HepG2 (cell line): Measurements from ENCODE around the gene C14orf93. TPM values are rescaled to one million over a fixed set of nuclear protein-coding genes. Genes with fewer than 3 reads are reported as not detected.

ENCODE experiments used
- ATF5 ChIP-seq: sonication (generic); formaldehyde crosslinking; IDR thresholded peaks from 2 replicates; pipeline ENCODE4 v1.4.0; 2020; ENCODE audit warnings: mild to moderate bottlenecking, low read depth, missing genetic modification reagents
- CEBPB ChIP-seq: IDR thresholded peaks from 2 replicates; pipeline ENCODE4 v1.6.1; 2011; ENCODE audit warnings: low read depth, low read length, improper control_type of control experiment, borderline replicate concordance
- KAT8 ChIP-seq: IDR thresholded peaks from 2 replicates; pipeline ENCODE4 v1.6.1; 2016; ENCODE audit warnings: missing genetic modification reagents, missing compliant biosample characterization
- KLF13 ChIP-seq: sonication (generic); formaldehyde crosslinking; IDR thresholded peaks from 2 replicates; pipeline ENCODE4 v1.4.0; 2020; ENCODE audit warnings: mild to moderate bottlenecking, missing genetic modification reagents
- KLF16 ChIP-seq, 2 experiments: sonication (generic) in 1 of 2; formaldehyde crosslinking in 1 of 2; IDR thresholded peaks; 2 replicates each; pipeline versions ENCODE4 v1.6.1 to v1.8.0; 2016 to 2023; ENCODE audit warnings: missing genetic modification reagents in 2 of 2, missing compliant biosample characterization in 1 of 2
- NFRKB ChIP-seq: fragments of 450-650 bp; IDR thresholded peaks from 2 replicates; pipeline ENCODE4 v1.6.1; 2017
- NPAS2 ChIP-seq: sonication (generic); formaldehyde crosslinking; IDR thresholded peaks from 2 replicates; pipeline ENCODE4 v1.8.0; 2022; ENCODE audit warnings: mild to moderate bottlenecking, missing genetic modification reagents, borderline replicate concordance
- NR2F2 ChIP-seq: IDR thresholded peaks from 2 replicates; pipeline ENCODE4 v1.6.1; 2012; ENCODE audit warnings: low read depth, inconsistent platforms, borderline replicate concordance
- NR3C1 ChIP-seq: sonication (generic); formaldehyde crosslinking; IDR thresholded peaks from 2 replicates; pipeline ENCODE4 v1.4.0; 2020; ENCODE audit warnings: missing genetic modification reagents
- PHF8 ChIP-seq: sonication (generic); formaldehyde crosslinking; IDR thresholded peaks from 2 replicates; pipeline ENCODE4 v1.5.0; 2020; ENCODE audit warnings: missing genetic modification reagents
- RXRA ChIP-seq: sonication (generic); formaldehyde crosslinking; IDR thresholded peaks from 2 replicates; pipeline ENCODE4 v1.5.1; 2020; ENCODE audit warnings: missing genetic modification reagents
- SNAPC5 ChIP-seq: sonication (generic); formaldehyde crosslinking; IDR thresholded peaks from 2 replicates; pipeline ENCODE4 v1.8.1; 2023; ENCODE audit warnings: mild to moderate bottlenecking, missing genetic modification reagents, borderline replicate concordance
- STAT5B ChIP-seq: sonication (generic); formaldehyde crosslinking; IDR thresholded peaks from 2 replicates; pipeline ENCODE4 v1.4.0; 2020; ENCODE audit warnings: missing genetic modification reagents
- ZFP1 ChIP-seq: IDR thresholded peaks from 2 replicates; pipeline ENCODE4 v1.6.1; 2016
- ZKSCAN8 ChIP-seq: IDR thresholded peaks from 2 replicates; pipeline ENCODE4 v1.6.1; 2016; ENCODE audit warnings: borderline replicate concordance, missing genetic modification reagents, missing compliant biosample characterization
- ZNF280B ChIP-seq: sonication (generic); formaldehyde crosslinking; IDR thresholded peaks from 2 replicates; pipeline ENCODE4 v1.5.0; 2020; ENCODE audit warnings: missing genetic modification reagents, mild to moderate bottlenecking, borderline replicate concordance
- ZNF569 ChIP-seq: sonication (generic); formaldehyde crosslinking; IDR thresholded peaks from 2 replicates; pipeline ENCODE4 v1.5.0; 2020; ENCODE audit warnings: mild to moderate bottlenecking, missing genetic modification reagents, moderate library complexity, borderline replicate concordance
- ZNF597 ChIP-seq: sonication (generic); formaldehyde crosslinking; IDR thresholded peaks from 2 replicates; pipeline ENCODE4 v1.5.0; 2020; ENCODE audit warnings: missing genetic modification reagents
- ZNF615 ChIP-seq: sonication (generic); formaldehyde crosslinking; IDR thresholded peaks from 2 replicates; pipeline ENCODE4 v1.5.0; 2020; ENCODE audit warnings: mild to moderate bottlenecking, missing genetic modification reagents, borderline replicate concordance
- polyA plus RNA-seq, 8 experiments: library from polyadenylated mRNA; depleted of rRNA in 3 of 8; stranded (reverse) in 7 of 8; unstranded in 1 of 8; fragments of >200 nt; fragmentation: Illumina TruSeq in 4 of 8; extraction: Trizol in 4 of 8; gene quantifications; 2 replicates each; pipeline versions ENCODE4 v1.2.1 to v1.2.3, GENCODE V29; 2011 to 2016; ENCODE audit warnings: low read depth in 4 of 8, missing spikeins in 1 of 8, mixed read lengths in 1 of 8; ENCODE audit not compliant: insufficient read depth in 1 of 8
- total RNA-seq, 5 experiments: library from RNA; depleted of rRNA; stranded (reverse); fragments of >200 nt; fragmentation: Illumina TruSeq; extraction: Trizol; gene quantifications; 2 replicates each; pipeline ENCODE4 v1.2.3, GENCODE V29; 2016; ENCODE audit warnings: low read depth in 1 of 5

The C14orf93 gene
- total and polyA plus RNA-seq, 2 of the 13 experiments (the other 11 are each of a cell fraction or from before 2014, with no cell fraction given) = 11.4 to 22.5 TPM

GRCh38 chr14:22973217-22974032 is 36.5 kb downstream of the C14orf93 start (continued):
- TF ChIP-seq RXRA = no peak; the same call in 1 of the 2 replicates
- no peak for TF ChIP-seq ZNF280B
- TF ChIP-seq ZKSCAN8 (CRISPR knock-in tag) = peak; percentile 81; the same call in 1 of the 2 replicates
- TF ChIP-seq ZNF597 (CRISPR knock-in tag) = no peak
- TF ChIP-seq NFRKB = no peak
- TF ChIP-seq NR3C1 (CRISPR knock-in tag) = no peak
- no peak for TF ChIP-seq NPAS2 (CRISPR knock-in tag)
- TF ChIP-seq SNAPC5 = no peak
- peak in 1 of 2 experiments; percentile 82; a peak in 1 of 4 replicates for TF ChIP-seq KLF16 (CRISPR knock-in tag; IDR thresholded peaks at IDR 0.05)
- TF ChIP-seq ATF5 (CRISPR knock-in tag) = no peak
- no peak for TF ChIP-seq ZNF615
- TF ChIP-seq KLF13 (CRISPR knock-in tag) = no peak
- peak; percentile 67; the same call in 1 of the 2 replicates for TF ChIP-seq ZFP1 (CRISPR knock-in tag)
- no peak for TF ChIP-seq NR2F2
- 0 out of 2 replicates have a peak, but pooled peaks have one; percentile 31 for TF ChIP-seq PHF8 (CRISPR knock-in tag)
- peak; percentile 72 for TF ChIP-seq KAT8 (CRISPR knock-in tag)
- no peak for TF ChIP-seq CEBPB
- no peak for TF ChIP-seq ZNF569 (CRISPR knock-in tag)
- TF ChIP-seq STAT5B (CRISPR knock-in tag) = peak; percentile 50; the same call in 1 of the 2 replicates
